Subcutaneous preadipocyte (primary cell): Measurements from ENCODE around the gene EIF4E2. TPM values are rescaled to one million over a fixed set of nuclear protein-coding genes. Genes with fewer than 3 reads are reported as not detected.

ENCODE experiments used
- total RNA-seq: library from RNA; depleted of rRNA; stranded (reverse); fragments of >200 nt; gene quantifications from 2 replicates; pipeline ENCODE4 v1.2.3, GENCODE V29; 2012

Gene EIF4E2, protein sequence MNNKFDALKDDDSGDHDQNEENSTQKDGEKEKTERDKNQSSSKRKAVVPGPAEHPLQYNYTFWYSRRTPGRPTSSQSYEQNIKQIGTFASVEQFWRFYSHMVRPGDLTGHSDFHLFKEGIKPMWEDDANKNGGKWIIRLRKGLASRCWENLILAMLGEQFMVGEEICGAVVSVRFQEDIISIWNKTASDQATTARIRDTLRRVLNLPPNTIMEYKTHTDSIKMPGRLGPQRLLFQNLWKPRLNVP
- total RNA-seq: 73.1 and 91.3 TPM in 2 replicates

DNA sequence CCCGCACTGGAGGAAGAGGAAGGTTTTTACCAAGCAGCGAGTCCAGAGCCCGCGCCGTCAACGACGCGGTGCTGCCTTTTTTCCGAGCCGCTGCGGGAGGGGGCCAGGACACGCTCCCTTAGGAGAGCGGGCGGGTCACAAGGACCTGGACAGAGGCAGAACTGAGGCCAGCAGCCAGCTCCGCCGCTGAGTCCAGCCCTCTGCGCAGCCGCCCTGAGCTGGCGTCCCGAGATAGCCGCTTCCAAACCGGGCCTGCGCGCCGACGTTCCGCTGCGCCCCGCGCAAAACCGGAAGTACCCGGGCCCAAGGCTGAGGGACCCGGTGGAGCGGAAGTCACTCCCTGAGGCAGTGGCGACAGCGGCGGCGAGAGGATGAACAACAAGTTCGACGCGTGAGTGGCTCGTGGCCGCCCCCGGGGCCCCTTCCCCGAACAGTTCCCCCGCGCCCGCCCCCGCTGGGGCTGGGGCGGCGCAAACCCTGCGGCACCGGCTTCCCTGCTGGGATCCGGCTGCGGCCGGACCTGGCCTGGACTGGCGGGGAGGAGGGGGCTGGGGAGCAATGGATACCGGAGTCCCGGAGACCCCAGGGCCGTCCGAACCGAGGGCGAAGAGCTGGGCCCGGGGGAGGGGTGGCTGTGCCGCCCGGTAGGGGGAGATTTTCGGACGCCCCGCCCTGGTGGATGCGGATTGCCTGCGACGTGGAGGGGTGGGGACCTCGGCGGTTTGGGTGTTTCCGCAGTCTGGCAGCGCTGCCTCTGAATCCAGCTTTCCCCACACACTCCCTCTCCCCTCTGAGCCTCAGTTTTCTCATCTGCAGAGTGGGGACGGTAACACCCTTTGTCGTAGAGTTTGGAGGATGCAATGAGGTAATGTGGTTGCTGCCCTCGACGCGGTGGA, at the start of gene EIF4E2, which contains the start of gene TIGD1:
TSS of gene EIF4E2 (plus strand) at position 336 of the 896 bp plus-strand sequence. CDS start at position 372, 36 bp downstream.
TSS of gene TIGD1 (minus strand) at position 204 of the 896 bp plus-strand sequence. CDS start 675 bp downstream, outside the sequence.

DNA sequence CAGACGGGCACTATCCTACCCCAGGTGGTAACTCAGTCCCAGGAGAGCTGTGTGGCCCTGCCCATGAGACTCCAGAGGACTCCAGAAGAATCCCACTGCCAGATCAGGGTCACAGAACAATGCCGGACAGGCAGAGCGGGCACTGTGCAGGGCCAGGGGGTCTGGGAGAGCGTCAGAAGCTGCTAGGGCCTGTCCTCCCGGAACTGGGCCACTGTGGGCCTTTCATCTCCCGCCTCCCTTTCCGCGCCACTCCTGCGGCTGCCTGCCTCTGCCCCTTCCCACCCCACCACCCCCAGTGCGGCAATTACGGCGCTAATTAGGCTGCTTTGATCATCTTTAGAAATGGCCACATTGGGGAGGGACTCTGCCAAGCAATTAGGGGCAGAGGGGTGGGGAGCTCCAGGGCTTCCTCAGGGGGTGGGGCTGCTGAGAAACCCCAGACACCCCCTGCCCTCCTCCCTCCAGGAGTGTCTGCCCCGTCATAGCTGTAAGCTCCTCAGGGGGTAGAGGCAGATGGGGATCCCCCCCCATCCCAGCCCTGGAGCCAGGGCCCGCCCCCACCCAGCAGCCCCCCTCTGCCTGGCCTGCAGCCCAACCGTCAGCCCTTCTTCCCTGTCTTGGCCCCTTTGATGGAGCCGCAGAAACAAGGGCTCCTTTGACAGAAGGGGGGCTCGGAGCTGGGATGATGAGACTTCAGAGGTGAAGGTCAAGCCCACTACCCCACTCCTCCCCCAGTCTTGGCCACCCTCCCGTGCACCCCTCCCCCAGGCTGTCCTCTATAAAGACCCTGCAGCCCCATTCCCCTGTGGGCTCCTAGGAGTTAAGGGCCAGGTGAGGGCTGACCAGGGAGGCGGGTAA, 30.7 kb upstream of the EIF4E2 start, which contains the start of gene PRSS56:
TSS of gene PRSS56 (plus strand) at position 808 of the 858 bp plus-strand sequence. CDS start 211 bp downstream, outside the sequence.

DNA sequence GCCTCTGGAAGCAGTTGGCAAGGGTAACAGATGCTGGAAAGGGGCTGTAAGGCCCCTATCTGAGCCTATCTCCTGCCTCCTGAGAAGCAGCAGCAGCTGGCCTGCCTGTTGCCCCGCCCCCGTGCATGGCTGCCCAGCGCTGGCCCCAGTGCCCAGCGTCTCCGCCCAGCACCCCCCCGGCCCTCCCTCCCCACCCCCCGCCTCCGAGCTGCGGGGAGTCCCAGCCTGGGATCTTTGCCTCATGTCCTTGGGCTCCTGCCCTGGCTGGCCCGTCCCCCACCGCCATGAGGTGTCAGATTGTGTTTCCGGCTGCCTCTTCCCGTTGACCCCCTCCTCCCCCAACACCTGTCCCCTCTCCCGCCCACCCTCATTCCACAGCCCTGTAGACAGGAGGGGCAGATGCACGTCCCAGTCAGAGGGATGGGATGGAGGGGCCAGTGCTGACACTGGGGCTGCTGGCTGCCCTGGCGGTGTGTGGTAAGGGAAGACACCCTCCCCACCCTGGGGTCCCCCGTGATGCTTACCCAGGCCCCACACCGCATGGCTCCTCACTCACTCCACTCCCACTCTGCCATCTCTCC, 24.6 kb upstream of the EIF4E2 start, which contains the start of gene CHRND:
TSS of gene CHRND (plus strand) at position 370 of the 581 bp plus-strand sequence. CDS start at position 426, 56 bp downstream.

DNA sequence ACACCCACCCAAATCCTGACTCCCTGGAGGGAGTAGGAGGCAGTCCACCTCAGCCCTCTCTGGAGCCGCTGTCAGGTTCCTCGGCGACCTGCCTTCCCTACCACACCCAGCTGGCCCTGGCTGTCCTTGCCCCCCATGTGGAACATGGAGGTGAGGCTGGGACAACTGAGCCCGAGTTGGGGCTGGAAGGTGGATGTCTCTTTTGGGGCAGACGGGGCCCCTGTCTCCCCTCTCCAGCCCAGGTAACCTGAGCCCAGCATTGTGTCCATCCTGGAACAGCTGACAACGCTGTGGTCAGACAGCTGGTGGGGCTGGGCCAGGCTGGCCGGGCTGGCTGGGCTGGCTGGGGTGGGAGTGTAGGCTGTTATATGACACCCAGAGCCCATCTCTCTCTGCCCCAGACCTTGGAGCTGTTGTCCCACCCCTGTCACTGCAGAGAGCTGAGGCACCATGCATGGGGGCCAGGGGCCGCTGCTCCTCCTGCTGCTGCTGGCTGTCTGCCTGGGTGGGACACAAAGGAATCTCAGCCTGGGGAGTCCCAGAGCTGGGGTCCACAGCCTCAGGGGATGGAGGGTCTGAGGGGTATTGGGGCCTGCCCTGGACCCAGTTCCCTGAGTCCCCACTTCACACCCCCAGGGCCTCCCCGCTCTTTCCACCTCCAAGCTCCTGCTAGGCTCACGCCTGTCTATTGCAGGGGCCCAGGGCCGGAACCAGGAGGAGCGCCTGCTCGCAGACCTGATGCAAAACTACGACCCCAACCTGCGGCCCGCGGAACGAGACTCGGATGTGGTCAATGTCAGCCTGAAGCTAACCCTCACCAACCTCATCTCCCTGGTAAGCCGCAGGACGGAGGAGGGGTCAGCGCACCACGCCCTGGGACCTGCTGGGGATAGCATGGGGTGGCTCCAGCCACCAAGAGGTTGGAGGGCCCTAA, 10.9 kb upstream of the EIF4E2 start, which contains the start of gene CHRNG:
TSS of gene CHRNG (plus strand) at position 395 of the 934 bp plus-strand sequence. CDS start at position 451, 56 bp downstream.

Other genes with a start within 250 kb of the EIF4E2 start
- gene ALPP, start 171.9 kb upstream of the EIF4E2 start, total RNA-seq: not detected in 2 replicates
- not detected in 2 replicates for gene ALPG, start 143.8 kb upstream of the EIF4E2 start, total RNA-seq
- not detected in 2 replicates for gene ALPI, start 94.5 kb upstream of the EIF4E2 start, total RNA-seq
- gene ECEL1, start 62.9 kb upstream of the EIF4E2 start, total RNA-seq: not detected in 2 replicates
- not detected in 2 replicates for gene PRSS56, start 30.3 kb upstream of the EIF4E2 start, total RNA-seq
- gene CHRND, start 24.5 kb upstream of the EIF4E2 start, total RNA-seq: not detected in 2 replicates
- not detected in 2 replicates for gene CHRNG, start 11.0 kb upstream of the EIF4E2 start, total RNA-seq
- 5.9 and 7.0 TPM in 2 replicates for gene TIGD1, start 132 bp upstream of the EIF4E2 start, total RNA-seq
- gene EFHD1, start 82.9 kb downstream of the EIF4E2 start, total RNA-seq: not detected in 2 replicates
- gene GIGYF2, start 146.6 kb downstream of the EIF4E2 start, total RNA-seq: 45.6 and 59.8 TPM in 2 replicates
- gene KCNJ13, start 225.9 kb downstream of the EIF4E2 start, total RNA-seq: not detected in 2 replicates